Tibial nerve (tissue), 3 donors: Measurements from ENCODE around the gene YES1.

ENCODE experiments used
- POLR2A ChIP-seq, 2 donors: fragments of 450-650 bp; IDR thresholded peaks; one replicate each; pipeline ENCODE4 v1.6.1; 2017; ENCODE audit warnings: antibody characterized with exemption in 2 of 2, mild to moderate bottlenecking in 2 of 2, moderate library complexity in 2 of 2
- TF ChIP-seq, protein P1 (sequence below), 5 experiments: fragments of 200-600 bp in 3 of 5; fragments of 450-650 bp in 2 of 5; sonication (generic) in 3 of 5; IDR thresholded peaks; one replicate each; pipeline ENCODE4 v1.5.1; 2016 to 2019; ENCODE audit warnings: antibody characterized with exemption in 5 of 5, mild to moderate bottlenecking in 3 of 5, moderate library complexity in 2 of 5

DNA sequence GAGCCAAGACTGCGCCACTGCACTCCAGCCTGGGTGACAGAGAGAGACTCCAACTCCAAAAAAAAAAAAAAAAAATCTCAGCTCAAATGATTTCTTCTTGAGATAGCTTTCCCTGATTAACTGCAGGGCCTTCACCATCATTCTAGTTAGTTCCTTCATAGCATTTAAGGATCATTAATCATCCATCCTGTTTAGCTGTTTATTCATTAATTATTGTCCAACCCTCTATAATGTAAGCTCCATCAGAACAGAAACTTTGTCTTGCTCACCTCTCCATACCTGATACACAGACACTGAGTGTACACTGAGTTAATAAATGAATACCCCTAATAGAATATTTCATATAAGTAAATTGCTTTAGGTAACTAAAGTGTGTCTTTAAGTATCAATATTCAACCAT, 57.4 kb downstream of the YES1 start:
- TF ChIP-seq, protein P1, sequence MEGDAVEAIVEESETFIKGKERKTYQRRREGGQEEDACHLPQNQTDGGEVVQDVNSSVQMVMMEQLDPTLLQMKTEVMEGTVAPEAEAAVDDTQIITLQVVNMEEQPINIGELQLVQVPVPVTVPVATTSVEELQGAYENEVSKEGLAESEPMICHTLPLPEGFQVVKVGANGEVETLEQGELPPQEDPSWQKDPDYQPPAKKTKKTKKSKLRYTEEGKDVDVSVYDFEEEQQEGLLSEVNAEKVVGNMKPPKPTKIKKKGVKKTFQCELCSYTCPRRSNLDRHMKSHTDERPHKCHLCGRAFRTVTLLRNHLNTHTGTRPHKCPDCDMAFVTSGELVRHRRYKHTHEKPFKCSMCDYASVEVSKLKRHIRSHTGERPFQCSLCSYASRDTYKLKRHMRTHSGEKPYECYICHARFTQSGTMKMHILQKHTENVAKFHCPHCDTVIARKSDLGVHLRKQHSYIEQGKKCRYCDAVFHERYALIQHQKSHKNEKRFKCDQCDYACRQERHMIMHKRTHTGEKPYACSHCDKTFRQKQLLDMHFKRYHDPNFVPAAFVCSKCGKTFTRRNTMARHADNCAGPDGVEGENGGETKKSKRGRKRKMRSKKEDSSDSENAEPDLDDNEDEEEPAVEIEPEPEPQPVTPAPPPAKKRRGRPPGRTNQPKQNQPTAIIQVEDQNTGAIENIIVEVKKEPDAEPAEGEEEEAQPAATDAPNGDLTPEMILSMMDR (IDR thresholded peaks at IDR 0.05): no peak
- TF ChIP-seq POLR2A (IDR thresholded peaks at IDR 0.05): no peak
